HEK293 (cell line): ENCODE results near the gene KIF3B.

Experiments
- ZNF146 ChIP-seq: fragments of 450-650 bp; formaldehyde crosslinking; IDR thresholded peaks from 2 replicates; pipeline ENCODE4 v1.5.1; 2016; ENCODE audit warnings: missing biosample characterization, missing genetic modification characterization
- ZNF501 ChIP-seq: fragments of 450-650 bp; formaldehyde crosslinking; IDR thresholded peaks from 2 replicates; pipeline ENCODE4 v1.5.1; 2016; ENCODE audit warnings: missing biosample characterization, missing genetic modification characterization
- TF ChIP-seq, protein P1 (sequence below): fragments of 450-650 bp; formaldehyde crosslinking; IDR thresholded peaks from 2 replicates; pipeline ENCODE4 v1.5.1; 2016; ENCODE audit warnings: missing biosample characterization, missing genetic modification characterization, low read depth
- TF ChIP-seq, protein P2 (sequence below): fragments of 450-650 bp; formaldehyde crosslinking; IDR thresholded peaks from 2 replicates; pipeline ENCODE4 v1.5.1; 2017; ENCODE audit warnings: missing biosample characterization, missing genetic modification characterization
- TF ChIP-seq, protein P3 (sequence below): fragments of 450-650 bp; formaldehyde crosslinking; IDR thresholded peaks from 2 replicates; pipeline ENCODE4 v1.5.1; 2017; ENCODE audit warnings: missing biosample characterization, missing genetic modification characterization

DNA sequence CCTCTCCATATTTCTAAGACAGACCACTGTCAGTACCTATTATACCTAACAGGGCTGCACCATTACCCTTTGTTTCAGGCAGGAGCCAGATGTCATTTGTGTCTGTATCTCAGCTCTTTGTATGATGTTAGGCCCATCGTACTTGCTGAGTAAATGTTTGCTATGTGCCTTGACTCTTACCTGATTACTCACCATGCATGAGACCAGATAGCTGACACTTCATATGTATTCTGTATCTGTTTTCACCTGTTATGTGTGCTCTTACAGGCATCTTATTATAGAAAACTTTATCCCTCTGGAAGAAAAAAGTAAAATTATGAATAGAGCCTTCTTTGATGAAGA, 49.0 kb downstream of the KIF3B start:
- TF ChIP-seq, protein P1, sequence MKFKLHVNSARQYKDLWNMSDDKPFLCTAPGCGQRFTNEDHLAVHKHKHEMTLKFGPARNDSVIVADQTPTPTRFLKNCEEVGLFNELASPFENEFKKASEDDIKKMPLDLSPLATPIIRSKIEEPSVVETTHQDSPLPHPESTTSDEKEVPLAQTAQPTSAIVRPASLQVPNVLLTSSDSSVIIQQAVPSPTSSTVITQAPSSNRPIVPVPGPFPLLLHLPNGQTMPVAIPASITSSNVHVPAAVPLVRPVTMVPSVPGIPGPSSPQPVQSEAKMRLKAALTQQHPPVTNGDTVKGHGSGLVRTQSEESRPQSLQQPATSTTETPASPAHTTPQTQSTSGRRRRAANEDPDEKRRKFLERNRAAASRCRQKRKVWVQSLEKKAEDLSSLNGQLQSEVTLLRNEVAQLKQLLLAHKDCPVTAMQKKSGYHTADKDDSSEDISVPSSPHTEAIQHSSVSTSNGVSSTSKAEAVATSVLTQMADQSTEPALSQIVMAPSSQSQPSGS (tag by site-specific recombination) = no peak
- TF ChIP-seq, protein P2, sequence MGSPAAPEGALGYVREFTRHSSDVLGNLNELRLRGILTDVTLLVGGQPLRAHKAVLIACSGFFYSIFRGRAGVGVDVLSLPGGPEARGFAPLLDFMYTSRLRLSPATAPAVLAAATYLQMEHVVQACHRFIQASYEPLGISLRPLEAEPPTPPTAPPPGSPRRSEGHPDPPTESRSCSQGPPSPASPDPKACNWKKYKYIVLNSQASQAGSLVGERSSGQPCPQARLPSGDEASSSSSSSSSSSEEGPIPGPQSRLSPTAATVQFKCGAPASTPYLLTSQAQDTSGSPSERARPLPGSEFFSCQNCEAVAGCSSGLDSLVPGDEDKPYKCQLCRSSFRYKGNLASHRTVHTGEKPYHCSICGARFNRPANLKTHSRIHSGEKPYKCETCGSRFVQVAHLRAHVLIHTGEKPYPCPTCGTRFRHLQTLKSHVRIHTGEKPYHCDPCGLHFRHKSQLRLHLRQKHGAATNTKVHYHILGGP = no peak
- TF ChIP-seq ZNF146 (no peak), ZNF501 (tag by site-specific recombination) (no peak)
- TF ChIP-seq, protein P3, sequence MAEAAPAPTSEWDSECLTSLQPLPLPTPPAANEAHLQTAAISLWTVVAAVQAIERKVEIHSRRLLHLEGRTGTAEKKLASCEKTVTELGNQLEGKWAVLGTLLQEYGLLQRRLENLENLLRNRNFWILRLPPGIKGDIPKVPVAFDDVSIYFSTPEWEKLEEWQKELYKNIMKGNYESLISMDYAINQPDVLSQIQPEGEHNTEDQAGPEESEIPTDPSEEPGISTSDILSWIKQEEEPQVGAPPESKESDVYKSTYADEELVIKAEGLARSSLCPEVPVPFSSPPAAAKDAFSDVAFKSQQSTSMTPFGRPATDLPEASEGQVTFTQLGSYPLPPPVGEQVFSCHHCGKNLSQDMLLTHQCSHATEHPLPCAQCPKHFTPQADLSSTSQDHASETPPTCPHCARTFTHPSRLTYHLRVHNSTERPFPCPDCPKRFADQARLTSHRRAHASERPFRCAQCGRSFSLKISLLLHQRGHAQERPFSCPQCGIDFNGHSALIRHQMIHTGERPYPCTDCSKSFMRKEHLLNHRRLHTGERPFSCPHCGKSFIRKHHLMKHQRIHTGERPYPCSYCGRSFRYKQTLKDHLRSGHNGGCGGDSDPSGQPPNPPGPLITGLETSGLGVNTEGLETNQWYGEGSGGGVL (tag by site-specific recombination) = no peak
